ENCODE data around the gene PPM1H. TPM values are rescaled to one million over a fixed set of nuclear protein-coding genes. Genes with fewer than 3 reads are reported as not detected.

PPM1H gene
- total RNA-seq, 1 experiment from 2014 or later: 37.1 TPM

- no peak for DNase-seq (ENCODE audit: low spot score)
- Mint-ChIP-seq H3K9me3 (no peaks in the 10 kb centered on the region), H3K4me3 (no peak overlapping the region), H3K36me3 (no peaks in the 10 kb centered on the region), H3K27ac (no peak overlapping the region), H3K27me3 (ENCODE audit: low read depth) (no peaks in the 10 kb centered on the region; the same call in 1 of the 2 replicates), H3K4me1 (peaks cover 26% of the 10 kb centered on the region)
- ATAC-seq: no peak
- ChIA-PET CTCF (interaction anchor here (1.5 kb wide), 1 partner anchor 451 kb away, joined by 4 read pairs; no protein-coding TSS in a partner anchor), POLR2A (interaction anchor here (0.7 kb wide), 2 partner anchors 9 to 284 kb away, joined by 3 read pairs; no protein-coding TSS in a partner anchor)
- TF ChIP-seq ATF1 (CRISPR knock-in tag; IDR thresholded peaks at IDR 0.05) (no peak), EMX1 (CRISPR knock-in tag; IDR thresholded peaks at IDR 0.05) (no peak), ZBTB43 (CRISPR knock-in tag; IDR thresholded peaks at IDR 0.05) (no peak), SOX15 (CRISPR knock-in tag; IDR thresholded peaks at IDR 0.05) (no peak), ZNF671 (CRISPR knock-in tag; IDR thresholded peaks at IDR 0.05) (no peak), AFF4 (CRISPR knock-in tag; IDR thresholded peaks at IDR 0.05; ENCODE audit: borderline replicate concordance) (no peak), NFE2L1 (CRISPR knock-in tag; IDR thresholded peaks at IDR 0.05) (no peak), RORB (CRISPR knock-in tag; IDR thresholded peaks at IDR 0.05) (no peak), HMGXB4 (CRISPR knock-in tag; IDR thresholded peaks at IDR 0.05) (no peak)
- TF ChIP-seq, protein P1, sequence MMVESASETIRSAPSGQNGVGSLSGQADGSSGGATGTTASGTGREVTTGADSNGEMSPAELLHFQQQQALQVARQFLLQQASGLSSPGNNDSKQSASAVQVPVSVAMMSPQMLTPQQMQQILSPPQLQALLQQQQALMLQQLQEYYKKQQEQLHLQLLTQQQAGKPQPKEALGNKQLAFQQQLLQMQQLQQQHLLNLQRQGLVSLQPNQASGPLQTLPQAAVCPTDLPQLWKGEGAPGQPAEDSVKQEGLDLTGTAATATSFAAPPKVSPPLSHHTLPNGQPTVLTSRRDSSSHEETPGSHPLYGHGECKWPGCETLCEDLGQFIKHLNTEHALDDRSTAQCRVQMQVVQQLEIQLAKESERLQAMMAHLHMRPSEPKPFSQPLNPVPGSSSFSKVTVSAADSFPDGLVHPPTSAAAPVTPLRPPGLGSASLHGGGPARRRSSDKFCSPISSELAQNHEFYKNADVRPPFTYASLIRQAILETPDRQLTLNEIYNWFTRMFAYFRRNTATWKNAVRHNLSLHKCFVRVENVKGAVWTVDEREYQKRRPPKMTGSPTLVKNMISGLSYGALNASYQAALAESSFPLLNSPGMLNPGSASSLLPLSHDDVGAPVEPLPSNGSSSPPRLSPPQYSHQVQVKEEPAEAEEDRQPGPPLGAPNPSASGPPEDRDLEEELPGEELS (CRISPR knock-in tag; IDR thresholded peaks at IDR 0.05): no peak
- TF ChIP-seq, protein P2, sequence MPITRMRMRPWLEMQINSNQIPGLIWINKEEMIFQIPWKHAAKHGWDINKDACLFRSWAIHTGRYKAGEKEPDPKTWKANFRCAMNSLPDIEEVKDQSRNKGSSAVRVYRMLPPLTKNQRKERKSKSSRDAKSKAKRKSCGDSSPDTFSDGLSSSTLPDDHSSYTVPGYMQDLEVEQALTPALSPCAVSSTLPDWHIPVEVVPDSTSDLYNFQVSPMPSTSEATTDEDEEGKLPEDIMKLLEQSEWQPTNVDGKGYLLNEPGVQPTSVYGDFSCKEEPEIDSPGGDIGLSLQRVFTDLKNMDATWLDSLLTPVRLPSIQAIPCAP (CRISPR knock-in tag; IDR thresholded peaks at IDR 0.05): no peak
- TF ChIP-seq, protein P3, sequence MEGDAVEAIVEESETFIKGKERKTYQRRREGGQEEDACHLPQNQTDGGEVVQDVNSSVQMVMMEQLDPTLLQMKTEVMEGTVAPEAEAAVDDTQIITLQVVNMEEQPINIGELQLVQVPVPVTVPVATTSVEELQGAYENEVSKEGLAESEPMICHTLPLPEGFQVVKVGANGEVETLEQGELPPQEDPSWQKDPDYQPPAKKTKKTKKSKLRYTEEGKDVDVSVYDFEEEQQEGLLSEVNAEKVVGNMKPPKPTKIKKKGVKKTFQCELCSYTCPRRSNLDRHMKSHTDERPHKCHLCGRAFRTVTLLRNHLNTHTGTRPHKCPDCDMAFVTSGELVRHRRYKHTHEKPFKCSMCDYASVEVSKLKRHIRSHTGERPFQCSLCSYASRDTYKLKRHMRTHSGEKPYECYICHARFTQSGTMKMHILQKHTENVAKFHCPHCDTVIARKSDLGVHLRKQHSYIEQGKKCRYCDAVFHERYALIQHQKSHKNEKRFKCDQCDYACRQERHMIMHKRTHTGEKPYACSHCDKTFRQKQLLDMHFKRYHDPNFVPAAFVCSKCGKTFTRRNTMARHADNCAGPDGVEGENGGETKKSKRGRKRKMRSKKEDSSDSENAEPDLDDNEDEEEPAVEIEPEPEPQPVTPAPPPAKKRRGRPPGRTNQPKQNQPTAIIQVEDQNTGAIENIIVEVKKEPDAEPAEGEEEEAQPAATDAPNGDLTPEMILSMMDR (IDR thresholded peaks at IDR 0.05): no peak
These were observed 316.6 kb downstream of the PPM1H start for GRCh38 chr12:62618319-62618718.

DNA sequence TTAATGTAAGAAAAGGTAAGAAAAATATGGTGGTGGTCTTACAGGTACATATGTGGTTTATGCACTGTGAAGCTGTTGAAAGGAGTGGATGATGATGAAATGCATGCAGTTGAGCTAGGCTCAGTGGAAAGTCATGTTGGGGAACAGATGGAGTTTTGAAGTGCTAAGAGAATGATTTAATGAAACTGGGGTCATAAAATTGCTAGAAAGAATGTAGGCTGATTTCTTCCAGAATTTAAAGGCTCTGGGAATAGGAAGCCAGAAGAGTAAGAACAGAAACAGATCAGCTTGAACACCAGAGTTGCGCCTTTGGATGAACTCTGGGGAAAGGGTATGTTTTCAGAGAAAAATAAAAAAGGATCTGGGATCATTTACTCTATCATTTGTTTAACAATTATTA, 321.9 kb downstream of the PPM1H start:
- Mint-ChIP-seq H3K4me1 (peaks cover 5% of the 10 kb centered on the region), H3K27ac (no peak overlapping the region), H3K4me3 (no peak overlapping the region), H3K9me3 (no peaks in the 10 kb centered on the region), H3K27me3 (ENCODE audit: low read depth) (no peaks in the 10 kb centered on the region), H3K36me3 (no peaks in the 10 kb centered on the region)
- ATAC-seq (no peak), DNase-seq (ENCODE audit: low spot score) (no peak)
- ChIA-PET CTCF (no interaction called here), POLR2A (interaction anchor here (0.6 kb wide), 1 partner anchor 91 kb away, joined by 4 read pairs; no protein-coding TSS in a partner anchor)
- no peak for TF ChIP-seq ZNF425 (CRISPR knock-in tag; conservative IDR thresholded peaks at IDR 0.05)
- no peak for TF ChIP-seq ZNF317 (CRISPR knock-in tag; IDR thresholded peaks at IDR 0.05; ENCODE audit: borderline replicate concordance, low read depth)
- TF ChIP-seq, protein P1 (CRISPR knock-in tag; IDR thresholded peaks at IDR 0.05): no peak
- TF ChIP-seq SP1 (CRISPR knock-in tag; conservative IDR thresholded peaks at IDR 0.05): no peak
- TF ChIP-seq RORB (CRISPR knock-in tag; IDR thresholded peaks at IDR 0.05): no peak
- TF ChIP-seq CREM (CRISPR knock-in tag; IDR thresholded peaks at IDR 0.05): no peak
- no peak for TF ChIP-seq ZNF263 (CRISPR knock-in tag; IDR thresholded peaks at IDR 0.05; ENCODE audit: low read depth)

Measured in WTC11 (cell line).